GM21367 (cell line): ENCODE measurements around the gene PEX5L.

ENCODE experiments used
- ATAC-seq: cut with Tn5 transposase; IDR thresholded peaks from one replicate; pipeline ENCODE4 v1.9.1; 2021; ENCODE audit not compliant: unreplicated experiment

PEX5L gene

GRCh38 chr3:179958143-179958542 lies 78.6 kb downstream of the PEX5L start:
- no peak for ATAC-seq

GRCh38 chr3:179957264-179957845 lies 79.4 kb downstream of the PEX5L start:
- ATAC-seq, result no peak

- peak; percentile 87 for ATAC-seq
These were observed 80.3 kb downstream of the PEX5L start for GRCh38 chr3:179956416-179956830.

DNA sequence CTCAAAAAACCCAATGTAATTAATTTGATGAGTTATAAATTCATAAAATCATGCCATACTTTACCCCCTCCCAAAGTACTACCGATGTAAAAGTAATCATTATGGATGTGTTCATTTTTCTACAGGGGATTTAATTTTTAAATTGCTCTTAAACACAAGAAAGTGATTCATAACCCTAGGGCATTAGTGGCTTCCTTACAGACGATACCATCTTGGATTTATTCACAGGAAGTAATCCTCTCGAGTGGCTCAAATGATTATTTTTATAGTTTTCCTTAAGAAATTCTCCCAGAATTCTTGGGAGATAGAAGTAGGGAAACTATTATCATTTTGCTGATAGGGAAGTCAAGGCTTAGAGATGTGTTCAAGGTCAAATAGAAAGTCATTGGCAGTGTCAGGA lies 80.9 kb downstream of the PEX5L start:
- ATAC-seq, result no peak

DNA sequence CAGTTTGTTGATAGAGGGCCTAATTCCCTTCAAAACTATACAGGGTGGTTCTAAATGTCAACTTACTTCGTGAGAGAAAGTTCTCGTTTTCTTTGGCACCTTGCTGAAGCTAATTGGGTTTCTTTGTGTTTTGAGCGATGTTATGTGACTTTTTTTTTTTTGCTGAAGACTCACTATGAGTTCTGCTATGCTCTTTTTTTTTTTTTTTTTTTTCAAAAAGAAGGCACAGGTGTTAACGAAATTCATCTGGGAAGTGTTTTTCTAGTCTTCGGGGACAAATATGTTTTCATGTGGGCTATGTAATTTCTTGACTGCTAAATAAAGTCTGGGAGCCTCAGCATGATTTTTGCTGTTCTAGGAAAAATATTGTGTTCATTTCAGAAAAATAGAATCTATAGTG lies 81.5 kb downstream of the PEX5L start:
- no peak for ATAC-seq

DNA sequence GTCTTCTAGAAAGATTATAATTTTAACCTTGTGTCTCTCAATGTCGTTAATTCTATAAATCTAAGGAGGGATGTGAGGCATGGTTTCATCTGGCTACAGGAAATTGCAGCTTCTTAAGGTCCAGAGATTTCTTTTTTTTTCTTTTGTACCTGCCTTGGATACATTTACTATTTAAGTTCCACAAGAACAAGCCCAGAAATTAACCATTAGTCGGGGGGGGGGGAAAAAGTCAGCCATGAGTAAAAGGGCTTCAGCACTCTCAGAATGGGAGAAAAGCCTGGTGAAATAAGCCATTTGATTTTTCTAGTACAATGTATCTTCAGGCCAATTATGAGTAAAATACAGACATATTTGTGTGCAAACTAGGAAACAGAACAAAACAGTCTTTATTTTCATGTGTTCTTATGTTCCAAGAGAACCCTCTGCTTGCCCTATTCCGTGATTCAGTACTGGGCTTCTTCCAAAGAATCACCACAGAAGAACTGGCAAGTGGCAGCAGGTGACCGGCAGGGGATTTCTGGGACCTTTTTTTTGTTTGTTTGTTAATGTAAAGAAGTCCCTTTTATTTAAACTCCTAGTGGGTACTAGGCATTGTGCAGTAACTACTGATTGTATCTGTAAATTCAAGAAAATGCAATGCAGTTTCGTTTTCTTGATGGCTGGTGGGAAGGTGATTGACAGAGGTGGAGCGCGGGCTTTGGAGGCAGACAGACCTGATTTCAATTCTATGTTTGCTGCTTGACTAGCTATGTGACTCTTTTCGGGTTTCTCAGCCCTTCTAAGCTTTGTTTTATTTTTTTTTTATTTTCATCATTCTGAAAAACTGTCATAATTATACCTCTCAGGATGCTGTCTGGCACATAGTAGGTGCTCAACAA lies 82.5 kb downstream of the PEX5L start:
- no peak for ATAC-seq

DNA sequence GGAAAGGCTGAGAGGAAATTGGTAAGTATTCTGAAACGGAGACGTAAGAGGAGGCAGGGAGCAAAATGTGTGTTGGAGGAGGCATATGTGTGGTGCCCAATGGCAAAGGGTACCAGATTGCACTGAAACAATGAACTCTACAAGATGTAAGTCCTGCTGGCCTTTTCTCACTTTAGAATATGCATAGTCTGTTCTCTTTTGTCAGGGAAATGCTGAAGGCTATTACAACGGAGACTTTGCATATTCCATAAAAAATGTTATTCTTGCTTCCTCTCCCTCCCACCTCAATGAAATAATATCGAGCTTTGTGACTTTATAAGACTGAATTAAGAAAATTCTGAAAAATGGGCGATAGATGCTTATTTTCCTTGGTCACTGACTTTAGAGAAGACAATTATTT lies 85.9 kb downstream of the PEX5L start:
- ATAC-seq, result no peak

DNA sequence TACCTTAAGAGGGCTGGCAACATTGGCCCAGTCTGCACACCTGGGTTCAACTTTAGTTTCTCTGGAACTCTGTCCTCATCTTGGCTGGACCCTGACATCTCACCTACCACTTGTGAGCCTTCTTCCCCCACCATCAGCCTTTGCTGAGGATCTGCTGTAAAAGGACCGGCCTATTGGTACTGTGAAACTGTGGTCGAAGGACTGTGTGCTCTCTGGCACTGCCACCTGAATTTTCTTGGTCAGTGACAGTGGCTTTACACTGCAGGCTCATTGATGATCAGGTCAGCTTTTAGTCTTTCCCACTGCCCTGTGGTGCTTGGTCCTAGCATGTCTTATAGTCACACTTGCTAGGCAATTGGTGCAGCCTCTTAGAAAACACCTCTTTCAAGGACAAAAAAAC lies 86.9 kb downstream of the PEX5L start:
- ATAC-seq, result peak; percentile 15

DNA sequence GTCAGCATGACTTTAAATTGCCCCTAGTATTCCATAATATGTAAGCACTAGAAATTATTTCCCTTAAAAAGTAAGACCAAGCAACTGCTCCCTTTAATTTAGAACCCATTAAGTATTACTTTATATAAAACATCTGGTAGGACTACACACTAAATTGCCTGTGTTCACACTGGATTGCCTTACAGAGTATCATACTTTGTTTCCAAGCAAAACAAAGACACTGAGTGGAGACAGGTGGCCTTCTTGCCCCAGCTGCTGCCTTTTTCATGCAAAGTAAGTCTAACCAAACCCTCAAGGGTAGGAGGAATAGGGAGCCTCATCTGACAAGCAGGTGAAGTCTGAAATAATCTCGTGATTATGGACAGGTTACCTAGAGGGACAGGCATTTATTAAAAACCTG lies 87.3 kb downstream of the PEX5L start:
- peak; percentile 81 for ATAC-seq

DNA sequence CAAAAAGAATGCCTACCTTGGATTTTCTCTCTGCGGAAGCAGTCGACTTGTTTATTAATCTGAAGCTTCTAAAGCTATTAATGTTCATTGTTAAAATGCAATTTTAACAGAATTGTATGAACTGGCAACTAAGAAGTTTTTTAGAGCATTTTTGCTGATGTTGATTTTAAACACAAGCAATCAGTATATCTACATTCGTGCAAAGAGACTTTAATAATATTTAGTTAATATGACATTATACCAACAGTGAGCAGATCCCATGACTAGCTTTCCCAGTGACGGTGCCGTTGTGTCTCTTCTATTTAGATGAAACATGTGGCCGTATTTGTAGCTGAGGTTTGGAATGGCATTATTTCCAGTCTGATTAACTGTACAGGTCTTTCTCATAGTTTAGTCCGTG lies 88.0 kb downstream of the PEX5L start:
- ATAC-seq, result no peak

DNA sequence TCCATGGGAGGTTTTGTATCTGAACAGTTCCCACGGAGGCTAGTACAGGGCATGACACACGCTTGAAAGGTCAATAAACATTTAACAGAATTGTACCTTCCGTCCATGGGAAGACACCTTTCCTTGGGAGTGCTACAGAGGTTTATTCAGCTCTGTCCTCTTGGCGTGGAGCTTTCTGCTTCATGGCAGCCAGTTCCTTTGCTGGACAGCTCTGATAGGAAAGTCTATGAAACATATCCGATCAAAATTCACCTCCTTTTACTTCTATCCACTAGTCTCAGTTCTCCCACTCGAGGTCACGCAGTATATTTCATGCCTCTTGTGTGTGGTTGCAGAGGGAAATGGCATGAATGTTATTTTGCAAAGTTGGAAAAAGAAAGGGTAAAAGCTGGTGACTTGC lies 91.2 kb downstream of the PEX5L start:
- no peak for ATAC-seq

DNA sequence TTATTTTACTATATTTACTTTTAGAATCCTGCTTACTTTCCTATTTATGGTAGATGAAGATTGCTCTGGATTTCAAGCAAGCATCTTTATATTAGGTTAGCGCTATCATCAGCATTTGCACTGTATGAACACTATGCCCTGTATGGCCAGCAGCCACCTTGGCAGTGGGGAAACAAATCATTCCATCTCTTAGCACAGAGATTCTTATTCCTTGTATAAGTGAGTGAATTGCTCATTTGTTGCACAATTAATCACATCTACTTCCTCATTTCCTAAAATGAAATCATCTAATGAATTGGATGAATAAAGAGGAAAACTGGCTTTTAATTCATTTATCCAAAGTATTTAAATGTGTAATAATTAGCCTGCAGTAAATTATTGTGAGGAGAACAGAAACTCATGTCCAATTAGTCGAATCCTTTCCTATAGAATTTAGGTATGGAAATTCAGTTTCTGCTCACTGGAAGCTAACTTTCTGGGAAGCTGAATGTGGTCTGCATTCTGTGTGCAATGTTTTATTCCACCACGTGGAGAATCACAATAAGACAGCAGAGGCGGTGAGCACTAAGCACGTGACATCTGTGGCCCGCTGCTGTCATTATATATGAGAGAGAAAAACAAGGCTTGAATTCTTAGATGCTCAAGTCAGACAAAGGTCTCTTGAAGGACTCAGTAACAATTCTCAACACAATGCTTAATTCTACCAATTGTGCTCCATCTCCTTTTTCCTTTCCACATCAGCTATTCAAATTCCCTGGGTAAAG lies 93.4 kb downstream of the PEX5L start:
- ATAC-seq, result no peak

DNA sequence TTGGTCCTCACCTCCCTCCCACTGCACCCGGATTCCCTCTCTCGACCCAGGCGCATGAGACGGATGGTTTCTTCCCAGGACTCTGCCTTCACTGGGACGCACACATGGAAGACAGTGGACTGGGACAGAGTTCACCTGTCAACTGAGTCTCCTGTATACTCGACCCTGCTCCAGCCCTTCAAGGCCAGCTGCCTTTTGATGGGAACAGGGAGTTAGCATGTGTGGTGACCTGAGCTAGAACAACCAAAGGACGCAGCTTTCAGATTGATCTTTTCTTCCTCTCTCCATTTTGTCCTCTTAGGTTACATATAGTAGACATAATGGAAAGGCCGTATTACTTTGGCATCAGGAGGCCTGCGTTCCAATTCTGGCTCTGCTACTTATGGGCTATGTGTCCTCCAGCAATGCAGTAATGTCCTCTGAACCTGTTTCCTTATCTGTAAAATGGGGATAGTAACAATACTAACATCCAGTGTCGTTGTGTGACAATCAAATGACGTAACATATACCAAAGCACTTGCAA lies 94.1 kb downstream of the PEX5L start:
- ATAC-seq, result no peak

GRCh38 chr3:179935710-179936109 lies 101.0 kb downstream of the PEX5L start:
- no peak for ATAC-seq

- no peak for ATAC-seq
These were observed 102.8 kb downstream of the PEX5L start for GRCh38 chr3:179933914-179934313.

- ATAC-seq, result no peak
These were observed 103.7 kb downstream of the PEX5L start for GRCh38 chr3:179933080-179933479.

GRCh38 chr3:179932674-179933073 lies 104.1 kb downstream of the PEX5L start:
- ATAC-seq, result no peak

- peak; percentile 66 for ATAC-seq
These were observed 107.6 kb downstream of the PEX5L start for GRCh38 chr3:179929091-179929529.

DNA sequence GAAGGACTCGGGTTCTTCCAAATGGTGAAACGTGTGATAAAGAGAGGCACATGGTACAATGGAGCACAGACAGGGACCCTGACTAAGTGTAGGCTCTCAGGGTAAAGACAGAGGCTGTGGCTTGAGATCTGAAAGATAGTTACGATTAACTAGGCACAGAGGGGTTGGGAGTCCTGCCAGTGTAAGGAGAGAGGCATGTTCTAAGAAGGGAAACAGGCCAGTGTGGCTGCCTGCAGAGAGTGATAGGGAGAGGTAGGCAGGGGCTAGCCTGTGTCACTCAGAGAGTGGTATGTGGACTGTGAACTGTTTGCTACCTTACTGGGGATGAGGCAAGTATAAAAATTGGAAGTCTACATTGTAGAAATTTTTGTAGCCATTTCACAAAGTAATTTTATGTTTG lies 109.5 kb downstream of the PEX5L start:
- ATAC-seq, result no peak

DNA sequence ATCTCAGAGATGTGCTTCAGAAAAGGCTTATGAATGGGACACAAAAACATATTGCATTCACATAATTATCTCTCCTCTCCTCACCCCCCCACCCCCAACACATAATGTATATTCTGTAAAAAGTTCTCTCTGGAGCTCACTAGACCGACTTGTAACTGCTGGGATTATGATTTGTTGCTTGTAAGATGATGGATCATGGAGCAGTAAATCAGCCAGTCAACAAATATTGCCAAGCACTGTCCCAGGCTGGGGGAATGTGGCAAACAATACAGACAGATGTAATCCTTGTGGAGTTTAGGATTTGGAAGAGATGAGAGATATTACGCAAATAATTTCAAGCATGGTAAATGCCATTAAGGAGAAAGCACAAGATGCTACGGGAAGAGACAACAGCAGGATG lies 114.8 kb downstream of the PEX5L start:
- no peak for ATAC-seq

DNA sequence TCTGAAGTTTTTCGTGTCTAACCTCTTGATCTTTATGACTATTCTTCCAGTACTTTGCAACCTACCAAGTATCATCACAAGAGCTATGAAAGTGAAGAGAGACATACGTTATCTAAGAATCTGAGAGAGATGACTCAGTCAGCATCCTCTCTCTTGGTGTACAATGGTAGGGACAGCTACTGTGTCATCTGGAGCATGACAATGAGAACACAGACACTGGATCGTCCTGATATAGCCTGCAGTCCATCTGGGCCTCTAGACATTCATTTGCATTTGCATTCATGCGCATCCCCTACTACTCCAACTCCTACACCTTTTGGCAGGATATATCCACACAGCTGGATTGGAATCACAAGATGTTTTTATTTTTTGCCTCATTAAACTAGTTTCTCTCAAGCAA lies 115.2 kb downstream of the PEX5L start:
- ATAC-seq, result peak; percentile 88
